ENCODE data around the gene FBXW5. TPM values are rescaled to one million over a fixed set of nuclear protein-coding genes. Genes with fewer than 3 reads are reported as not detected.

Gene FBXW5
- total RNA-seq, 1 experiment from 2014 or later, result 70.5 TPM

GRCh38 chr9:136946228-136947027 lies 1.9 kb upstream of the FBXW5 start (continued):
- no peak for TF ChIP-seq ATF6 (CRISPR knock-in tag; IDR thresholded peaks at IDR 0.05)
- TF ChIP-seq HMGA2 (CRISPR knock-in tag; IDR thresholded peaks at IDR 0.05), result no peak
- TF ChIP-seq NR2C2 (CRISPR knock-in tag; IDR thresholded peaks at IDR 0.05), result no peak
- TF ChIP-seq TCF7 (CRISPR knock-in tag; IDR thresholded peaks at IDR 0.05; ENCODE audit: low read depth), result no peak
- TF ChIP-seq FOXJ3 (CRISPR knock-in tag; IDR thresholded peaks at IDR 0.05; ENCODE audit: borderline replicate concordance), result no peak
- TF ChIP-seq CREM (CRISPR knock-in tag; IDR thresholded peaks at IDR 0.05), result no peak

- H3K36me3 Mint-ChIP-seq, result peaks cover 7% of the 10 kb centered on the region; the same call in 1 of the 2 replicates
- ChIA-PET CTCF (interaction anchor here (0.6 to 8.7 kb wide), 8 partner anchors 9 to 389 kb away, joined by 3 to 151 read pairs (median 4); partner anchors contain the start of genes MAN1B1 and NPDC1), POLR2A (interaction anchor here (0.6 to 1.0 kb wide), 2 partner anchors 80 to 145 kb away, joined by 3 to 5 read pairs; no protein-coding TSS in a partner anchor)
- H3K27ac Mint-ChIP-seq, result no peak overlapping the region
- H3K4me1 Mint-ChIP-seq, result peaks cover 10% of the 10 kb centered on the region
- TF ChIP-seq SOX15 (CRISPR knock-in tag; IDR thresholded peaks at IDR 0.05) (no peak), TEAD4 (CRISPR knock-in tag; IDR thresholded peaks at IDR 0.05) (no peak), JAZF1 (CRISPR knock-in tag; IDR thresholded peaks at IDR 0.05) (no peak), MXD4 (CRISPR knock-in tag; IDR thresholded peaks at IDR 0.05; ENCODE audit: borderline replicate concordance) (no peak), ZNF532 (CRISPR knock-in tag; IDR thresholded peaks at IDR 0.05; ENCODE audit: borderline replicate concordance) (no peak), NFE2L1 (CRISPR knock-in tag; IDR thresholded peaks at IDR 0.05) (no peak)
- no peaks in the 10 kb centered on the region for H3K27me3 Mint-ChIP-seq (ENCODE audit: low read depth)
- DNase-seq (ENCODE audit: low spot score), result no peak
- ATAC-seq, result no peak
- H3K4me3 Mint-ChIP-seq, result no peak overlapping the region
- H3K9me3 Mint-ChIP-seq, result no peaks in the 10 kb centered on the region
These were observed 1.0 kb upstream of the FBXW5 start for GRCh38 chr9:136945333-136946227.

DNA sequence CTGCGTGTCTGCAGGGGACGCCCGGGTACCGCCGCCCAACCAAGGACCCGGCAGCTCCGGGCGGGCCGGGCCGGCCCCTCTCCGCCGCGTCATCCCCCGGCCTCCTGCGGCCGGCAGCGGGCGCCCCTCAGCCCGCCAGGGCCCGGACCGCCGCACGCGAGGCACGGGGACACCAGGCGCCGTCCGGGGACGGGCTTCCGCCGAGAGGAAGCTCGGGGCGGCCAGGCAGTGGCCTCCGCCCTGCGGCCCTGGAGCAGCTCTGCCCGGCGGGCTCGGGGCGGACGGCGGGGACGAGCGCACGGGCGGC lies 373 bp downstream of the FBXW5 start:
- ChIA-PET CTCF (interaction anchor here (0.6 to 8.7 kb wide), 14 partner anchors 9 to 217 kb away, joined by 3 to 151 read pairs (median 4); partner anchors contain the start of genes ABCA2, AJM1, LCN8 and NPDC1), POLR2A (no interaction called here)
- DNase-seq (ENCODE audit: low spot score), result no peak
- ATAC-seq, result peak; percentile 9; the same call in 1 of the 2 replicates
- H3K4me1 Mint-ChIP-seq, result peaks cover 10% of the 10 kb centered on the region
- H3K36me3 Mint-ChIP-seq, result peaks cover 7% of the 10 kb centered on the region; the same call in 1 of the 2 replicates
- no peak overlapping the region; the same call in 1 of the 2 replicates for H3K4me3 Mint-ChIP-seq
- H3K9me3 Mint-ChIP-seq, result no peaks in the 10 kb centered on the region
- H3K27me3 Mint-ChIP-seq (ENCODE audit: low read depth), result no peaks in the 10 kb centered on the region
- no peak overlapping the region for H3K27ac Mint-ChIP-seq
- TF ChIP-seq TP53 (CRISPR knock-in tag; IDR thresholded peaks at IDR 0.05), result 0 out of 2 replicates have a peak, but pooled peaks have one; percentile 39
- TF ChIP-seq ETV6 (CRISPR knock-in tag; IDR thresholded peaks at IDR 0.05), result no peak
- TF ChIP-seq ZNF263 (CRISPR knock-in tag; IDR thresholded peaks at IDR 0.05; ENCODE audit: low read depth), result no peak
- no peak for TF ChIP-seq SMAD3 (CRISPR knock-in tag; IDR thresholded peaks at IDR 0.05; ENCODE audit: borderline replicate concordance)
- no peak for TF ChIP-seq CTCF (IDR thresholded peaks at IDR 0.05)
- TF ChIP-seq USF1 (CRISPR knock-in tag; IDR thresholded peaks at IDR 0.05), result no peak
- TF ChIP-seq ZNF396 (CRISPR knock-in tag; IDR thresholded peaks at IDR 0.05; ENCODE audit: borderline replicate concordance), result no peak
- no peak for TF ChIP-seq MXD4 (CRISPR knock-in tag; IDR thresholded peaks at IDR 0.05; ENCODE audit: borderline replicate concordance)
- no peak for TF ChIP-seq ZNF425 (CRISPR knock-in tag; conservative IDR thresholded peaks at IDR 0.05)

Measured in WTC11 (cell line).